Measurements from ENCODE around the gene CCNE1.

DNA sequence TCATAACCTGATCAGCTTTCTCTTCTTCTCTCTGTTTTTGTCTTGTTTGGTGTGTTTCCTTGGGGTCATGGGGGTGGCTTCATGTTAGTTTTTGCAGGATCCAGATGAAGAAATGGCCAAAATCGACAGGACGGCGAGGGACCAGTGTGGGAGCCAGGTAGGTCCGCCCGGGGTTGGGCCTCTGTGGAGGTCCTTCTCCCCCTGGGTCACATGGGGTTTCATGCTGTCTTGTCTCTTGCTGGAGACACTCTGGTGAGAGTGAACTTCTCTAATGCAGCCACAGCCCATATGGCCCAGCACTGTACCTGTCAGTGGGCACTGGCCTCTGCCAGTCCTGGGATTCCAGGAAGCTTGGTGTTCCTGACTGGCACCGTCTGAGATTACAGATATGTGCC, 1.1 kb downstream of the CCNE1 start:
- no peak for TF ChIP-seq HDAC2 (IDR thresholded peaks at IDR 0.05)
- TF ChIP-seq RAD21 (IDR thresholded peaks at IDR 0.05; ENCODE audit: insufficient read depth, low read depth, low read length) = no peak
- no peak for TF ChIP-seq POLR2A (IDR thresholded peaks at IDR 0.05; ENCODE audit: low read depth, low read length)
- no peak for TF ChIP-seq CREB1 (IDR thresholded peaks at IDR 0.05; ENCODE audit: low read depth)
